Osteoblast (primary cell): Measurements from ENCODE around the gene CNOT6. TPM values are rescaled to one million over a fixed set of nuclear protein-coding genes. Genes with fewer than 3 reads are reported as not detected.

Experiments
- DNase-seq: peaks from one replicate; pipeline ENCODE4 v3.0.0; 2011; ENCODE audit warnings: low spot score, mixed read lengths; ENCODE audit not compliant: insufficient read length; ENCODE audit errors: missing footprints
- H2AFZ ChIP-seq: 2 replicates; pipeline ENCODE4 v1.6.0; 2011; ENCODE audit warnings: mild to moderate bottlenecking, low read length
- H3K27ac ChIP-seq: 2 replicates; pipeline ENCODE4 v1.5.1; 2011; ENCODE audit warnings: mild to moderate bottlenecking, low read depth, low read length, moderate library complexity
- H3K27me3 ChIP-seq: 2 replicates; pipeline ENCODE4 v1.6.0; 2012; ENCODE audit warnings: mild to moderate bottlenecking, control low read depth, inconsistent platforms, low read length, moderate library complexity; ENCODE audit not compliant: insufficient read depth
- H3K36me3 ChIP-seq: 2 replicates; pipeline ENCODE4 v1.5.1; 2011; ENCODE audit warnings: mild to moderate bottlenecking, low read length, control low read depth, moderate library complexity; ENCODE audit not compliant: insufficient read depth
- H3K4me1 ChIP-seq: 2 replicates; pipeline ENCODE4 v1.5.1; 2011; ENCODE audit warnings: mild to moderate bottlenecking, low read length, control low read depth, moderate library complexity; ENCODE audit not compliant: insufficient read depth
- H3K4me2 ChIP-seq: 2 replicates; pipeline ENCODE4 v1.6.0; 2011; ENCODE audit warnings: mild to moderate bottlenecking, low read length; ENCODE audit not compliant: insufficient read depth
- H3K4me3 ChIP-seq: fragments of 200-600 bp; sonication (generic); 3 replicates; pipeline ENCODE4 v1.5.1; 2012; ENCODE audit warnings: mild to moderate bottlenecking, low read length, inconsistent platforms; ENCODE audit not compliant: insufficient read depth
- H3K79me2 ChIP-seq: 2 replicates; pipeline ENCODE4 v1.6.0; 2012; ENCODE audit warnings: mild to moderate bottlenecking, low read length, control low read depth, inconsistent platforms; ENCODE audit not compliant: insufficient read depth
- H3K9me3 ChIP-seq: 2 replicates; pipeline ENCODE4 v1.5.1; 2011; ENCODE audit warnings: low read depth, low read length, control low read depth
- H4K20me1 ChIP-seq: 2 replicates; pipeline ENCODE4 v1.6.0; 2012; ENCODE audit warnings: mild to moderate bottlenecking, low read length, control low read depth; ENCODE audit not compliant: insufficient read depth
- total RNA-seq: library from RNA; depleted of rRNA; stranded (reverse); fragments of >200 nt; gene quantifications from 2 replicates; pipeline ENCODE4 v1.2.3, GENCODE V29; 2012
- TF ChIP-seq, protein P1 (sequence below): IDR thresholded peaks from 2 replicates; pipeline ENCODE4 v1.5.1; 2011; ENCODE audit warnings: mild to moderate bottlenecking, low read depth, low read length, moderate library complexity; ENCODE audit errors: extremely low read depth

Gene CNOT6
- total RNA-seq, 1 donor = 8.3 TPM

GRCh38 chr5:180589771-180590542 lies 95.8 kb downstream of the CNOT6 start:
- TF ChIP-seq, protein P1, sequence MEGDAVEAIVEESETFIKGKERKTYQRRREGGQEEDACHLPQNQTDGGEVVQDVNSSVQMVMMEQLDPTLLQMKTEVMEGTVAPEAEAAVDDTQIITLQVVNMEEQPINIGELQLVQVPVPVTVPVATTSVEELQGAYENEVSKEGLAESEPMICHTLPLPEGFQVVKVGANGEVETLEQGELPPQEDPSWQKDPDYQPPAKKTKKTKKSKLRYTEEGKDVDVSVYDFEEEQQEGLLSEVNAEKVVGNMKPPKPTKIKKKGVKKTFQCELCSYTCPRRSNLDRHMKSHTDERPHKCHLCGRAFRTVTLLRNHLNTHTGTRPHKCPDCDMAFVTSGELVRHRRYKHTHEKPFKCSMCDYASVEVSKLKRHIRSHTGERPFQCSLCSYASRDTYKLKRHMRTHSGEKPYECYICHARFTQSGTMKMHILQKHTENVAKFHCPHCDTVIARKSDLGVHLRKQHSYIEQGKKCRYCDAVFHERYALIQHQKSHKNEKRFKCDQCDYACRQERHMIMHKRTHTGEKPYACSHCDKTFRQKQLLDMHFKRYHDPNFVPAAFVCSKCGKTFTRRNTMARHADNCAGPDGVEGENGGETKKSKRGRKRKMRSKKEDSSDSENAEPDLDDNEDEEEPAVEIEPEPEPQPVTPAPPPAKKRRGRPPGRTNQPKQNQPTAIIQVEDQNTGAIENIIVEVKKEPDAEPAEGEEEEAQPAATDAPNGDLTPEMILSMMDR = no peak
- Histone ChIP-seq H2AFZ (no peak overlapping the region), H3K27me3 (peaks cover 54% of the 10 kb centered on the region), H3K36me3 (no peaks in the 10 kb centered on the region), H3K9me3 (no peaks in the 10 kb centered on the region), H4K20me1 (no peaks in the 10 kb centered on the region), H3K4me1 (no peaks in the 10 kb centered on the region), H3K27ac (no peak overlapping the region), H3K4me2 (no peak overlapping the region), H3K79me2 (no peaks in the 10 kb centered on the region), H3K4me3 (no peak overlapping the region)
- peak; percentile 70 for DNase-seq

- TF ChIP-seq, protein P1 = no peak
- Histone ChIP-seq H3K27ac (no peak overlapping the region), H3K4me1 (no peaks in the 10 kb centered on the region), H3K4me2 (no peak overlapping the region), H4K20me1 (no peaks in the 10 kb centered on the region), H3K79me2 (no peaks in the 10 kb centered on the region), H3K27me3 (peaks cover 54% of the 10 kb centered on the region), H3K9me3 (no peaks in the 10 kb centered on the region), H2AFZ (no peak overlapping the region), H3K4me3 (no peak overlapping the region), H3K36me3 (no peaks in the 10 kb centered on the region)
- peak; percentile 79 for DNase-seq
These were observed 96.5 kb downstream of the CNOT6 start for GRCh38 chr5:180590543-180591310.

GRCh38 chr5:180591311-180591887 lies 97.2 kb downstream of the CNOT6 start, which contains the start of gene SCGB3A1:
SCGB3A1 (minus strand) TSS chr5:180591499; CDS start chr5:180591462, 37 bp downstream.
- TF ChIP-seq, protein P1 = no peak
- Histone ChIP-seq H3K36me3 (no peaks in the 10 kb centered on the region), H3K27me3 (peaks cover 54% of the 10 kb centered on the region), H3K9me3 (no peaks in the 10 kb centered on the region), H3K27ac (no peak within 1 kb of the TSS), H4K20me1 (no peaks in the 10 kb centered on the region), H3K4me1 (no peaks in the 10 kb centered on the region), H2AFZ (no peak within 1 kb of the TSS), H3K4me3 (no peak within 1 kb of the TSS), H3K79me2 (no peaks in the 10 kb centered on the region), H3K4me2 (no peak within 1 kb of the TSS)
- DNase-seq = peak; percentile 55
